CD14-positive monocyte (primary cell): ENCODE measurements around the gene CA6. TPM values are rescaled to one million over a fixed set of nuclear protein-coding genes. Genes with fewer than 3 reads are reported as not detected.
"Not testable (repeated sequence)": the region's sequence is repeated elsewhere in the genome, so short reads cannot be mapped to it uniquely, and the experiment has no call there.

Experiments used
- DNase-seq, 3 donors: peaks; one replicate each; pipeline ENCODE4 v3.0.0-alpha.2; 2011 to 2022
- H2AFZ ChIP-seq: 2 replicates; pipeline ENCODE4 v1.6.0; 2012; ENCODE audit warnings: mild to moderate bottlenecking, low read depth, low read length, inconsistent platforms; ENCODE audit not compliant: insufficient read depth, poor library complexity, severe bottlenecking
- H3K27ac ChIP-seq, 2 donors: 1 replicate in 1 of 2; 2 replicates in 1 of 2; pipeline ENCODE4 v1.5.1; 2012 to 2013; ENCODE audit warnings: low read length in 2 of 2, control low read depth in 1 of 2, inconsistent platforms in 1 of 2, low read depth in 1 of 2, mild to moderate bottlenecking in 1 of 2
- H3K27me3 ChIP-seq, 2 donors: one replicate each; pipeline versions ENCODE4 v1.6.0 to v1.6.1; 2011 to 2013; ENCODE audit warnings: low read length in 2 of 2; ENCODE audit not compliant: control insufficient read depth in 2 of 2, insufficient read depth in 2 of 2
- H3K36me3 ChIP-seq, 2 donors: replicated peaks in 1 of 2; 1 replicate in 1 of 2; 2 replicates in 1 of 2; pipeline versions ENCODE4 v1.5.1 to v1.6.1; 2012 to 2013; ENCODE audit warnings: low read length in 2 of 2, control low read depth in 1 of 2, inconsistent platforms in 1 of 2, mild to moderate bottlenecking in 1 of 2; ENCODE audit not compliant: insufficient read depth in 2 of 2, control insufficient read depth in 1 of 2
- H3K4me1 ChIP-seq, 2 donors: 1 replicate in 1 of 2; 2 replicates in 1 of 2; pipeline versions ENCODE4 v1.5.1 to v1.6.1; 2012 to 2013; ENCODE audit warnings: low read length in 2 of 2, control low read depth in 1 of 2, inconsistent platforms in 1 of 2, mild to moderate bottlenecking in 1 of 2, moderate library complexity in 1 of 2; ENCODE audit not compliant: insufficient read depth in 2 of 2, control insufficient read depth in 1 of 2
- H3K4me2 ChIP-seq: replicated peaks from 2 replicates; pipeline ENCODE3; 2012; ENCODE audit warnings: low read length, moderate library complexity, mild to moderate bottlenecking; ENCODE audit not compliant: poor library complexity, severe bottlenecking; ENCODE audit errors: extremely low read depth
- H3K4me3 ChIP-seq, 3 experiments: fragments of 200-600 bp in 1 of 3; sonication (generic) in 1 of 3; replicated peaks in 1 of 3; 1 replicate in 2 of 3; 2 replicates in 1 of 3; pipeline ENCODE4 v1.5.1; 2011 to 2013; ENCODE audit warnings: low read length in 3 of 3, mild to moderate bottlenecking in 3 of 3, control low read depth in 2 of 3, low read depth in 2 of 3, inconsistent platforms in 1 of 3, moderate library complexity in 1 of 3
- H3K79me2 ChIP-seq: 2 replicates; pipeline ENCODE4 v1.6.0; 2012; ENCODE audit warnings: mild to moderate bottlenecking, control low read depth, inconsistent platforms, low read length, moderate library complexity; ENCODE audit not compliant: insufficient read depth
- H3K9ac ChIP-seq: 2 replicates; pipeline ENCODE4 v1.6.0; 2017; ENCODE audit warnings: low read length, mild to moderate bottlenecking; ENCODE audit not compliant: insufficient read depth, poor library complexity, severe bottlenecking
- H3K9me3 ChIP-seq, 2 donors: replicated peaks in 1 of 2; 1 replicate in 1 of 2; 2 replicates in 1 of 2; pipeline versions ENCODE4 v1.5.1 to v1.6.1; 2012 to 2013; ENCODE audit warnings: low read length in 2 of 2, control low read depth in 1 of 2; ENCODE audit not compliant: control insufficient read depth in 1 of 2, insufficient read depth in 1 of 2
- H4K20me1 ChIP-seq: 2 replicates; pipeline ENCODE4 v1.6.0; 2012; ENCODE audit warnings: mild to moderate bottlenecking, low read length, control low read depth, moderate library complexity; ENCODE audit not compliant: insufficient read depth
- H3K27ac Mint-ChIP-seq, 7 donors: one replicate each; pipeline ENCODE4 v1.8.0; 2020; ENCODE audit warnings: mild to moderate bottlenecking in 7 of 7, mixed read lengths in 7 of 7, moderate library complexity in 6 of 7, inconsistent platforms in 2 of 7
- H3K27me3 Mint-ChIP-seq, 3 donors: one replicate each; pipeline ENCODE4 v1.8.0; 2021 to 2022; ENCODE audit warnings: low read depth in 3 of 3, mild to moderate bottlenecking in 3 of 3, mixed read lengths in 3 of 3, moderate library complexity in 3 of 3, inconsistent platforms in 1 of 3
- H3K36me3 Mint-ChIP-seq, 2 donors: one replicate each; pipeline ENCODE4 v1.8.0; 2020; ENCODE audit warnings: mixed read lengths in 2 of 2, inconsistent platforms in 1 of 2, mild to moderate bottlenecking in 1 of 2
- H3K4me1 Mint-ChIP-seq: one replicate; pipeline ENCODE4 v1.8.0; 2020; ENCODE audit warnings: mild to moderate bottlenecking, mixed read lengths
- H3K4me3 Mint-ChIP-seq, 2 donors: one replicate each; pipeline ENCODE4 v1.8.0; 2020; ENCODE audit warnings: mild to moderate bottlenecking in 2 of 2, mixed read lengths in 2 of 2, moderate library complexity in 1 of 2
- H3K9me3 Mint-ChIP-seq, 7 donors: one replicate each; pipeline ENCODE4 v1.8.0; 2020 to 2022; ENCODE audit warnings: mixed read lengths in 7 of 7, mild to moderate bottlenecking in 6 of 7, moderate library complexity in 6 of 7, inconsistent platforms in 2 of 7
- CTCF ChIP-seq: fragments of 200-600 bp; IDR thresholded peaks from one replicate; pipeline ENCODE4 v1.8.0; 2022; ENCODE audit warnings: antibody characterized with exemption, mild to moderate bottlenecking
- WGBS: methylation state at CpG from one replicate; pipeline ENCODE4 v1.1.5; 2013; ENCODE audit warnings: missing lambda C conversion rate; ENCODE audit not compliant: insufficient coverage; 5-methylcytosine and 5-hydroxymethylcytosine counted together
- intact Hi-C, 2 donors: fragments of 100-400 bp; cut with micrococcal nuclease; formaldehyde crosslinking; loops; one replicate each; pipeline versions ENCODE4 v1.15.0 to v1.15.1; 2023
- polyA plus RNA-seq, 3 donors: library from polyadenylated mRNA; depleted of rRNA in 1 of 3; unstranded in 2 of 3; stranded (reverse) in 1 of 3; fragments of 300-500 nt in 2 of 3; fragments of >200 nt in 1 of 3; fragmentation: Illumina TruSeq in 2 of 3; gene quantifications; 1 replicate in 2 of 3; 2 replicates in 1 of 3; pipeline ENCODE4 v1.2.3, GENCODE V29; 2012 to 2021

Gene CA6
- polyA plus RNA-seq, 3 donors: not detected

GRCh38 chr1:8915446-8915845, 30.2 kb upstream of the CA6 start:
- no peak overlapping the region for H3K27ac Mint-ChIP-seq
- Histone ChIP-seq H3K36me3 (no peaks in the 10 kb centered on the region), H3K27me3 (no peaks in the 10 kb centered on the region), H3K4me1 (peaks cover 0 to 6% of the 10 kb centered on the region in 2 donors), H3K9me3 (no peaks in the 10 kb centered on the region), H3K79me2 (no peaks in the 10 kb centered on the region), H3K9ac (no peak overlapping the region), H3K4me3 (no peak overlapping the region), H3K27ac (no peak overlapping the region), H4K20me1 (no peaks in the 10 kb centered on the region), H3K4me2 (no peak overlapping the region), H2AFZ (no peak overlapping the region)
- DNase-seq: no peak
- no CpG with 5 or more reads among the region's 3 CpGs for WGBS
- peaks cover 0 to 2% (median 2%) of the 10 kb centered on the region in 3 donors for H3K27me3 Mint-ChIP-seq
- H3K4me3 Mint-ChIP-seq: no peak overlapping the region
- intact Hi-C loops: loop anchor here in 1 of 2 donors (5.0 kb wide), 1 partner anchor 72 kb away; no protein-coding TSS in a partner anchor
- TF ChIP-seq CTCF: no peak
- peaks cover 0 to 5% (median 0%) of the 10 kb centered on the region in 7 donors for H3K9me3 Mint-ChIP-seq
- peaks cover 7% of the 10 kb centered on the region for H3K4me1 Mint-ChIP-seq
- H3K36me3 Mint-ChIP-seq: no peaks in the 10 kb centered on the region

- not testable (repeated sequence) for H3K79me2 ChIP-seq, H3K27me3 ChIP-seq, H3K4me3 Mint-ChIP-seq, H3K4me3 ChIP-seq, H4K20me1 ChIP-seq, H2AFZ ChIP-seq, H3K4me2 ChIP-seq, DNase-seq, H3K27ac ChIP-seq, H3K4me1 Mint-ChIP-seq, H3K27ac Mint-ChIP-seq, H3K36me3 Mint-ChIP-seq, H3K4me1 ChIP-seq, H3K9ac ChIP-seq, H3K27me3 Mint-ChIP-seq, H3K36me3 ChIP-seq, H3K9me3 ChIP-seq, H3K9me3 Mint-ChIP-seq
- intact Hi-C loops: loop anchor here in 1 of 2 donors (5.0 kb wide), 1 partner anchor 70 kb away; no protein-coding TSS in a partner anchor
- 94% methylated on average over 5 of the region's 10 CpGs for WGBS
Measured at GRCh38 chr1:8917536-8917935, 28.1 kb upstream of the CA6 start.
